Measurements from ENCODE around the gene MOSPD3. TPM values are rescaled to one million over a fixed set of nuclear protein-coding genes. Genes with fewer than 3 reads are reported as not detected.

The MOSPD3 gene
- total RNA-seq, 1 donor from 2014 or later = 31.7 TPM

DNA sequence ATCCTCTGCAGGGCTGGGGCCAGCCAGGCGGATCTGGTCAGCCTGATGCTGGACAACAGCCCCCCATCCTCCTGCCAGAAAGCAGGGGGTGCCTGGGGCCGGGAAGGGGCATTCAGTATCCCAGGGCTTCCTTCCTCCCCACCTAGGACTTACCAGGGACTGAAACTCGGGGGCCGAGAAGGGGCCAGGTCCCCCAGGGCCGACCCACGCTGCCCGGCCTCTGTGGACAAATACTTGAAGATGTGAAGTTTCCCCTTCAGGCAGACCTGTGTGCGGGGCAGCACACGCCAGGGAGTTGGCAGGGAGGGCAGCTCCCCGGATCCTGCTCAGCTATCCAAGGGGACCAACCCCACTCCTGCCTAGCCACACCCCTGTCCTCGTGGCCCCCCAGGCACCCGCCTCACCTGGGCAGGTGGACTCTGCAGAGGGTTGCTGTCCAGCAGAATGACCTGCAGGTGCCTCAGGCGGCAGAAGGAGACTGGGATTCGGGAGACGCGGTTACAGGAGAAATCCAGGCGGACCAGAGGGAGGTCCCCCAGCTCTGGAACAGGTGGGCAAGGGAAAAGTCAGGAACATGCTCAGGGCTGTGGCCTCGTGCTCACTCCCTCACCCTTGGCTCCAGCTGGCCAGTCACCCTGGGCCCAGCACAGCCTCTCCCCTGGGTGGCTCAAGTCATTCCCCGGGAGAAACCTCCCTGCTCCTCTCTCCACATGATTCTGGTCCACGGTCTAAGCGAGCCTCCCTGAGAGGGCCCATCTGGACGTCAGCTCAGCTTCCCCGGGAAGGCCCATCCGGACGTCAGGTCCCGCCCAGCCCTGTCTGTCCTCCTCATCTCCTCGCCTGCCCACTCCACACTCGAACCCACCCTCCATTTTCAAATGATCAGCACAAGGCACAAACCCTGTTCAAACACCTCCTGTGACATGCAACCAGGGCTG, 33.8 kb upstream of the MOSPD3 start:
- Mint-ChIP-seq H3K9me3 (ENCODE audit: unreplicated experiment) (no peaks in the 10 kb centered on the region), H3K4me3 (ENCODE audit: unreplicated experiment) (no peak overlapping the region), H3K36me3 (ENCODE audit: low read depth, unreplicated experiment) (peaks cover 8% of the 10 kb centered on the region), H3K27me3 (ENCODE audit: unreplicated experiment) (peaks cover 19% of the 10 kb centered on the region), H3K27ac (ENCODE audit: unreplicated experiment) (peak overlapping the region; percentile 24), H3K4me1 (ENCODE audit: unreplicated experiment) (peaks cover 12% of the 10 kb centered on the region)
- TF ChIP-seq, protein P1, sequence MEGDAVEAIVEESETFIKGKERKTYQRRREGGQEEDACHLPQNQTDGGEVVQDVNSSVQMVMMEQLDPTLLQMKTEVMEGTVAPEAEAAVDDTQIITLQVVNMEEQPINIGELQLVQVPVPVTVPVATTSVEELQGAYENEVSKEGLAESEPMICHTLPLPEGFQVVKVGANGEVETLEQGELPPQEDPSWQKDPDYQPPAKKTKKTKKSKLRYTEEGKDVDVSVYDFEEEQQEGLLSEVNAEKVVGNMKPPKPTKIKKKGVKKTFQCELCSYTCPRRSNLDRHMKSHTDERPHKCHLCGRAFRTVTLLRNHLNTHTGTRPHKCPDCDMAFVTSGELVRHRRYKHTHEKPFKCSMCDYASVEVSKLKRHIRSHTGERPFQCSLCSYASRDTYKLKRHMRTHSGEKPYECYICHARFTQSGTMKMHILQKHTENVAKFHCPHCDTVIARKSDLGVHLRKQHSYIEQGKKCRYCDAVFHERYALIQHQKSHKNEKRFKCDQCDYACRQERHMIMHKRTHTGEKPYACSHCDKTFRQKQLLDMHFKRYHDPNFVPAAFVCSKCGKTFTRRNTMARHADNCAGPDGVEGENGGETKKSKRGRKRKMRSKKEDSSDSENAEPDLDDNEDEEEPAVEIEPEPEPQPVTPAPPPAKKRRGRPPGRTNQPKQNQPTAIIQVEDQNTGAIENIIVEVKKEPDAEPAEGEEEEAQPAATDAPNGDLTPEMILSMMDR (IDR thresholded peaks at IDR 0.05; ENCODE audit: unreplicated experiment) = no peak
- DNase-seq (ENCODE audit: low spot score) = no peak

DNA sequence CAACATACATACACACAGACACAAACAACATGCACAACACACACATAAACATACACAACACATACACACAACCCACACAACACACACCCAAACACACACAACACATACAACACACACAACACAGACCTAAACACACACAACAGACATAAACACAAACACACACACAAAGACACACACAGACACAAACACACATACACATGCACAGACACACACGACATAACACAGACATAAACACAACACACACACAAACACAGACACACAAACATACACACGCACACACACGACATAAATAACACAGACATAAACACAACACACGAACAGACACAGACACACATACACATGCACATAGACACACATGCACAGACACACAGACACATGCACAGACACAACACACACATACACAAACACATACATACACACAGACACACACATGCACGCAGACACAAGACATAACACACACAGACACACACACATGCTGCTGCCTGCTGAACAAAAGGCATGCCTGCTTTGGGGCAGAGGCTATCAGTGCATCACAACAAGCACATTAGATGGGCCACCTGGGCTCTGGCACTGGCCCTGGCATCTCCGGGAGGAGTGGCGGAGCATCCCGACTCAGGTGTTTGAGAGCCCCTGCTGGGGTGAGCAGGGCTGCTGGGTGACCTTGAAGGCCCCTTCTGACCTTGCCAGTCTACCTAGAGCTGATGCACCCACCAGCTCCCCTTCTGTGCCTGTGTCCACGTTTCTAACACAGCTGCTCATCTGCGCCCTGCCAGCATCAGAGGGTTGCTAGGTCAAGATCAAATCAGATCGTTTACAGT, 31.7 kb upstream of the MOSPD3 start:
- H3K4me1 Mint-ChIP-seq (ENCODE audit: unreplicated experiment) = peaks cover 26% of the 10 kb centered on the region
- H3K27ac Mint-ChIP-seq (ENCODE audit: unreplicated experiment) = no peak overlapping the region
- H3K9me3 Mint-ChIP-seq (ENCODE audit: unreplicated experiment) = no peaks in the 10 kb centered on the region
- H3K27me3 Mint-ChIP-seq (ENCODE audit: unreplicated experiment) = peaks cover 18% of the 10 kb centered on the region
- H3K4me3 Mint-ChIP-seq (ENCODE audit: unreplicated experiment) = no peak overlapping the region
- peaks cover 14% of the 10 kb centered on the region for H3K36me3 Mint-ChIP-seq (ENCODE audit: low read depth, unreplicated experiment)
- DNase-seq (ENCODE audit: low spot score) = no peak
- TF ChIP-seq, protein P1 (IDR thresholded peaks at IDR 0.05; ENCODE audit: unreplicated experiment) = no peak

DNA sequence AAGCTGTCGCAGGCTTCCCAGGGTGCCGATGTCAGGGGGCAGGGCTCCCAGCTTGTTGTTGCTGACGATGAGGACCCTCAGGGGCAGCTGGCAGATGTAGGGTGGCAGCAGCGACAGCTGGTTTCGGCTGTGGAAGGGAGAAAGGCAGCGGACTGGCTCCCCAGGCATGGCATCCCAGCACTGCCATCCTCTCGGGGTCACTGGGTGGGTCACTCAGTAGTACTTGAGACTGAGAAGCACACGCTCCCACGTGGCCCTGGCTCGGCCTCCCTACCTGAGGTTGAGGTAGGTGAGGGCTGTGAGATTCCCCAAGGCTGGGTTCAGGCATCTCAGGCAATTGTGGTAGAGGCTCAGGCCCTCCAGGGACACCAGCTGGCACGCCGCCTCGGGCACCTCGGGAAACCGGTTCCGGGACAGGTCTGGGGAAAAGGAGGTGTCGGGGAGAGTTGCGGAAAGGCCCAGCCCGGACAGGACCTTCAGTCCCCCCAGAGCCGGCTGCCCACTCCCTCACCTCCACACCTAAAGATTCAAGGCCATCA, 30.2 kb upstream of the MOSPD3 start:
- DNase-seq (ENCODE audit: low spot score) = no peak
- Mint-ChIP-seq H3K4me1 (ENCODE audit: unreplicated experiment) (peaks cover 26% of the 10 kb centered on the region), H3K36me3 (ENCODE audit: low read depth, unreplicated experiment) (peaks cover 10% of the 10 kb centered on the region), H3K4me3 (ENCODE audit: unreplicated experiment) (peak overlapping the region; percentile 65), H3K27ac (ENCODE audit: unreplicated experiment) (peak overlapping the region; percentile 42), H3K9me3 (ENCODE audit: unreplicated experiment) (no peaks in the 10 kb centered on the region), H3K27me3 (ENCODE audit: unreplicated experiment) (peaks cover 19% of the 10 kb centered on the region)
- TF ChIP-seq, protein P1 (IDR thresholded peaks at IDR 0.05; ENCODE audit: unreplicated experiment) = no peak

DNA sequence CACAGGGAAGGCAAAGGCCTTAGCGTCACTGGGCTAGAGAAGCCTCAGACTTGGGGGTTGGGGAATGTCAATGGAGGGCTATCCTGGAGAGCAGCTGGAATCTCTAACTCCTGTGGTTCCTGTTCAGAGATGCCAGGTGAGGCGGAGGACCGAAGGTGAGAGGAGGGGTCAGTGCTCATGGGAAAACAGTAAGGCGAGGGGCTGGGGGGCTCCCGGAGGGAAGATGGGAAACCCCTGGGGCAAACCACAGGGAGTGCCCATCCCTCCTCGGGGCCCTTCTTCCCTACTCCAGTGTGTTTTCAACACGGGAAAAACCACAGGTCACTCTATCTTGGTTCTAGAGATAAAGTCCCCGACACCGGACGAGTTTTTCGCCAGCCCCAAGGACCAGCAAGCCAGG, 29.7 kb upstream of the MOSPD3 start:
- DNase-seq (ENCODE audit: low spot score) = no peak
- peak overlapping the region; percentile 65 for H3K4me3 Mint-ChIP-seq (ENCODE audit: unreplicated experiment)
- H3K27me3 Mint-ChIP-seq (ENCODE audit: unreplicated experiment) = peaks cover 20% of the 10 kb centered on the region
- H3K36me3 Mint-ChIP-seq (ENCODE audit: low read depth, unreplicated experiment) = peaks cover 10% of the 10 kb centered on the region
- peak overlapping the region; percentile 42 for H3K27ac Mint-ChIP-seq (ENCODE audit: unreplicated experiment)
- H3K4me1 Mint-ChIP-seq (ENCODE audit: unreplicated experiment) = peaks cover 26% of the 10 kb centered on the region
- TF ChIP-seq, protein P1 (IDR thresholded peaks at IDR 0.05; ENCODE audit: unreplicated experiment) = no peak
- H3K9me3 Mint-ChIP-seq (ENCODE audit: unreplicated experiment) = no peaks in the 10 kb centered on the region

All from endothelial cell (in vitro differentiated cells).